ENCODE results near the gene PAX5.

DNA sequence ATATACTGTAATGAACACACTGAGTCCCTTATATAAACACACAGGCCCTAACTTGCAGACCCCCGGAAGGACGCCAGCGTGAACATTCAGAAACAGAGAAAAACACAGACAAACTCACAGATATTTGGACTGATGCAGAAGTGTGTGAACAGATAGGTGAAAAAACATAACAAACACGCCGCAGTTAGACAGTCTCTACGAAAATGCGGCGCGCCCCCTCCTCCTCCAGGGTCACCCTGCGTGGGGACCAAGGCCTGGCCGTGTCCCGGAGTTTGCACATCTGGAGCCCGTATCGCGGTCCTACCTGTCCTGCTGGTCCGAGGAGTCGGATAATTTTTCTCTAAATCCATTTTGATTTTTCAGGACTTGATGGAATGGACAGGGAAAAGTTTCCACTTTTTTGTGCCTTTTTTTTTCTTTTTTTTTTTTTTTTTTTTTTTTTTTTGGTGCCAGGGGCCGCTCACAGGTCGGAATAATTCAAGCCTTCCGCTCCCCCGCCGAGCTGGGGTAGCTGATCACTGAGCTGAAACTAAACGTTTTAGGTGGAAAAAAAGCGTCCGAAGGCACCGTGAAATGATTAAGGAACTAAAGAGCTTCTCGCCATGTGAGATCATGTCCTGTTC, at the start of gene PAX5:
- TF ChIP-seq, protein P1, sequence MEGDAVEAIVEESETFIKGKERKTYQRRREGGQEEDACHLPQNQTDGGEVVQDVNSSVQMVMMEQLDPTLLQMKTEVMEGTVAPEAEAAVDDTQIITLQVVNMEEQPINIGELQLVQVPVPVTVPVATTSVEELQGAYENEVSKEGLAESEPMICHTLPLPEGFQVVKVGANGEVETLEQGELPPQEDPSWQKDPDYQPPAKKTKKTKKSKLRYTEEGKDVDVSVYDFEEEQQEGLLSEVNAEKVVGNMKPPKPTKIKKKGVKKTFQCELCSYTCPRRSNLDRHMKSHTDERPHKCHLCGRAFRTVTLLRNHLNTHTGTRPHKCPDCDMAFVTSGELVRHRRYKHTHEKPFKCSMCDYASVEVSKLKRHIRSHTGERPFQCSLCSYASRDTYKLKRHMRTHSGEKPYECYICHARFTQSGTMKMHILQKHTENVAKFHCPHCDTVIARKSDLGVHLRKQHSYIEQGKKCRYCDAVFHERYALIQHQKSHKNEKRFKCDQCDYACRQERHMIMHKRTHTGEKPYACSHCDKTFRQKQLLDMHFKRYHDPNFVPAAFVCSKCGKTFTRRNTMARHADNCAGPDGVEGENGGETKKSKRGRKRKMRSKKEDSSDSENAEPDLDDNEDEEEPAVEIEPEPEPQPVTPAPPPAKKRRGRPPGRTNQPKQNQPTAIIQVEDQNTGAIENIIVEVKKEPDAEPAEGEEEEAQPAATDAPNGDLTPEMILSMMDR (IDR thresholded peaks at IDR 0.05): no peak
- TF ChIP-seq EZH2 (IDR thresholded peaks at IDR 0.05; ENCODE audit: borderline replicate concordance, insufficient read depth, low read depth, low read length, poor library complexity, severe bottlenecking): no peak

All from B cell (primary cell).